GM12872 (cell line): Measurements from ENCODE around the gene FAM236D.
"Not testable (repeated sequence)": the region's sequence is repeated elsewhere in the genome, so short reads cannot be mapped to it uniquely, and the experiment has no call there.

ENCODE experiments used
- CTCF ChIP-seq: IDR thresholded peaks from 3 replicates; pipeline ENCODE4 v1.5.1; 2011; ENCODE audit warnings: low read depth, mild to moderate bottlenecking, low read length, moderate library complexity; ENCODE audit not compliant: insufficient read depth

FAM236D gene

GRCh38 chrX:72808110-72808509 lies at the start of gene FAM236D:
Gene FAM236D, minus strand, starts transcription at chrX:72808210. Its CDS starts 100 bp downstream, at chrX:72808110.
- not testable (repeated sequence) for TF ChIP-seq CTCF

DNA sequence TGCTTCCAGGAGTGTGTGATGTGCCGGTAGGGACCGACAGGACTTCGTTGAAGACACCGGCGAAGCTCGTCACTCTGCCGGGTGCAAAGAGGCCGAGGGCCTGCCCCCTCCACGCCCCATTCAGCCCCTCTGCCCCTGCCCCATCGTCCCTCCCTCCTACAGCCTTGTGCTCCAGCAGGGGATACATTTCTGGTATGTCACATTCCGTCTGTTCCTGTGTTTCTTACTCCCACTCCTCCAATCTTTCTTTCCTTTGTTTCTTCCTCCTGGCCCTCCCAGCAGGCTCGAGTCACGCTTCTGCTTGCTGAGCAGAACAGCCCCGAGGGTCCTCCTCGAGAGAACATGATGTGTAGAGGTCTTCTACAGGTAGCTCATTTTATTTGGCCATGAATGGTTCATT lies 25.4 kb downstream of the FAM236D start, which contains the start of gene FAM236B:
Gene FAM236B, minus strand, starts transcription at position 101 of the 400 bp plus-strand sequence. Its CDS starts 100 bp downstream, at position 1.
- not testable (repeated sequence) for TF ChIP-seq CTCF

- not testable (repeated sequence) for TF ChIP-seq CTCF
These were observed 31.1 kb downstream of the FAM236D start, which contains the start of gene DMRTC1B for GRCh38 chrX:72776653-72777466. Gene DMRTC1B, plus strand, starts transcription at chrX:72776890. Its CDS starts 68,246 bp downstream, at chrX:72845136.
